ENCODE data around the gene NLRP4. TPM values are rescaled to one million over a fixed set of nuclear protein-coding genes. Genes with fewer than 3 reads are reported as not detected.

NLRP4 gene
- total RNA-seq, 1 experiment from 2014 or later = 30.2 TPM

- H3K36me3 ChIP-seq (ENCODE audit: insufficient read depth, low read length) = no peaks in the 10 kb centered on the region
- H3K9me2 ChIP-seq (replicated peaks; ENCODE audit: insufficient read depth, low read length) = no peaks in the 10 kb centered on the region
- no peak overlapping the region for H2AFZ ChIP-seq (ENCODE audit: low read length)
- H3K4me3 ChIP-seq (ENCODE audit: low read length) = no peak overlapping the region
- H4K20me1 ChIP-seq (ENCODE audit: insufficient read depth, low read depth, low read length) = no peaks in the 10 kb centered on the region
- H3K79me2 ChIP-seq (ENCODE audit: low read length) = no peaks in the 10 kb centered on the region
- H3K4me2 ChIP-seq (ENCODE audit: low read depth, low read length, poor library complexity, severe bottlenecking) = no peak overlapping the region
- H3K27me3 ChIP-seq (ENCODE audit: low read length) = no peaks in the 10 kb centered on the region
- no peak for DNase-seq
- H3K4me1 ChIP-seq (ENCODE audit: low read length) = peaks cover 43% of the 10 kb centered on the region
- no peaks in the 10 kb centered on the region for H3K9me3 ChIP-seq (ENCODE audit: low read length)
- no peak overlapping the region for H3K27ac ChIP-seq (ENCODE audit: low read length)
- H3K9ac ChIP-seq (ENCODE audit: low read length) = no peak overlapping the region
Measured at GRCh38 chr19:55882626-55883025, 46.3 kb downstream of the NLRP4 start.

- Histone ChIP-seq H3K27ac (ENCODE audit: low read length) (no peak overlapping the region), H3K9me2 (replicated peaks; ENCODE audit: insufficient read depth, low read length) (no peaks in the 10 kb centered on the region), H3K36me3 (ENCODE audit: insufficient read depth, low read length) (no peaks in the 10 kb centered on the region), H3K4me2 (ENCODE audit: low read depth, low read length, poor library complexity, severe bottlenecking) (no peak overlapping the region), H3K9me3 (ENCODE audit: low read length) (no peaks in the 10 kb centered on the region), H3K79me2 (ENCODE audit: low read length) (no peaks in the 10 kb centered on the region), H2AFZ (ENCODE audit: low read length) (no peak overlapping the region), H3K27me3 (ENCODE audit: low read length) (no peaks in the 10 kb centered on the region), H3K4me3 (ENCODE audit: low read length) (no peak overlapping the region), H3K9ac (ENCODE audit: low read length) (no peak overlapping the region), H3K4me1 (ENCODE audit: low read length) (peaks cover 7% of the 10 kb centered on the region), H4K20me1 (ENCODE audit: insufficient read depth, low read depth, low read length) (no peaks in the 10 kb centered on the region)
- no peak for DNase-seq
Measured at GRCh38 chr19:55898911-55899310, 62.6 kb downstream of the NLRP4 start.

GRCh38 chr19:55901369-55902079 is 65.2 kb downstream of the NLRP4 start:
- no peaks in the 10 kb centered on the region for H3K9me3 ChIP-seq (ENCODE audit: low read length)
- H3K79me2 ChIP-seq (ENCODE audit: low read length) = no peaks in the 10 kb centered on the region
- no peaks in the 10 kb centered on the region for H3K27me3 ChIP-seq (ENCODE audit: low read length)
- no peaks in the 10 kb centered on the region for H4K20me1 ChIP-seq (ENCODE audit: insufficient read depth, low read depth, low read length)
- no peaks in the 10 kb centered on the region for H3K36me3 ChIP-seq (ENCODE audit: insufficient read depth, low read length)
- no peak for DNase-seq
- H3K9me2 ChIP-seq (replicated peaks; ENCODE audit: insufficient read depth, low read length) = no peaks in the 10 kb centered on the region
- peaks cover 7% of the 10 kb centered on the region for H3K4me1 ChIP-seq (ENCODE audit: low read length)
- no peak overlapping the region for H2AFZ ChIP-seq (ENCODE audit: low read length)
- no peak overlapping the region for H3K4me3 ChIP-seq (ENCODE audit: low read length)
- H3K9ac ChIP-seq (ENCODE audit: low read length) = no peak overlapping the region
- H3K4me2 ChIP-seq (ENCODE audit: low read depth, low read length, poor library complexity, severe bottlenecking) = no peak overlapping the region
- no peak overlapping the region for H3K27ac ChIP-seq (ENCODE audit: low read length)

- peaks cover 7% of the 10 kb centered on the region for H3K4me1 ChIP-seq (ENCODE audit: low read length)
- H3K4me2 ChIP-seq (ENCODE audit: low read depth, low read length, poor library complexity, severe bottlenecking) = no peak overlapping the region
- H4K20me1 ChIP-seq (ENCODE audit: insufficient read depth, low read depth, low read length) = no peaks in the 10 kb centered on the region
- H3K79me2 ChIP-seq (ENCODE audit: low read length) = no peaks in the 10 kb centered on the region
- no peak overlapping the region for H3K27ac ChIP-seq (ENCODE audit: low read length)
- H3K9me2 ChIP-seq (replicated peaks; ENCODE audit: insufficient read depth, low read length) = no peaks in the 10 kb centered on the region
- no peaks in the 10 kb centered on the region for H3K36me3 ChIP-seq (ENCODE audit: insufficient read depth, low read length)
- no peak overlapping the region for H3K4me3 ChIP-seq (ENCODE audit: low read length)
- no peaks in the 10 kb centered on the region for H3K9me3 ChIP-seq (ENCODE audit: low read length)
- H3K9ac ChIP-seq (ENCODE audit: low read length) = no peak overlapping the region
- no peak for DNase-seq
- H3K27me3 ChIP-seq (ENCODE audit: low read length) = no peaks in the 10 kb centered on the region
- no peak overlapping the region for H2AFZ ChIP-seq (ENCODE audit: low read length)
Measured at GRCh38 chr19:55902080-55902751, 65.9 kb downstream of the NLRP4 start.

GRCh38 chr19:55907286-55907685 is 70.9 kb downstream of the NLRP4 start:
- no peak overlapping the region for H3K9ac ChIP-seq (ENCODE audit: low read length)
- H3K27ac ChIP-seq (ENCODE audit: low read length) = no peak overlapping the region
- DNase-seq = no peak
- H4K20me1 ChIP-seq (ENCODE audit: insufficient read depth, low read depth, low read length) = no peaks in the 10 kb centered on the region
- no peaks in the 10 kb centered on the region for H3K9me2 ChIP-seq (replicated peaks; ENCODE audit: insufficient read depth, low read length)
- H3K4me2 ChIP-seq (ENCODE audit: low read depth, low read length, poor library complexity, severe bottlenecking) = no peak overlapping the region
- no peaks in the 10 kb centered on the region for H3K36me3 ChIP-seq (ENCODE audit: insufficient read depth, low read length)
- H3K4me1 ChIP-seq (ENCODE audit: low read length) = peaks cover 5% of the 10 kb centered on the region
- no peaks in the 10 kb centered on the region for H3K27me3 ChIP-seq (ENCODE audit: low read length)
- H3K79me2 ChIP-seq (ENCODE audit: low read length) = no peaks in the 10 kb centered on the region
- H3K9me3 ChIP-seq (ENCODE audit: low read length) = no peaks in the 10 kb centered on the region
- no peak overlapping the region for H2AFZ ChIP-seq (ENCODE audit: low read length)
- no peak overlapping the region for H3K4me3 ChIP-seq (ENCODE audit: low read length)

GRCh38 chr19:55907746-55908145 is 71.4 kb downstream of the NLRP4 start:
- no peaks in the 10 kb centered on the region for H3K27me3 ChIP-seq (ENCODE audit: low read length)
- no peaks in the 10 kb centered on the region for H4K20me1 ChIP-seq (ENCODE audit: insufficient read depth, low read depth, low read length)
- no peaks in the 10 kb centered on the region for H3K79me2 ChIP-seq (ENCODE audit: low read length)
- peaks cover 5% of the 10 kb centered on the region for H3K4me1 ChIP-seq (ENCODE audit: low read length)
- H3K27ac ChIP-seq (ENCODE audit: low read length) = no peak overlapping the region
- no peak overlapping the region for H3K4me3 ChIP-seq (ENCODE audit: low read length)
- H3K36me3 ChIP-seq (ENCODE audit: insufficient read depth, low read length) = no peaks in the 10 kb centered on the region
- H3K9ac ChIP-seq (ENCODE audit: low read length) = no peak overlapping the region
- no peak for DNase-seq
- H2AFZ ChIP-seq (ENCODE audit: low read length) = no peak overlapping the region
- no peaks in the 10 kb centered on the region for H3K9me3 ChIP-seq (ENCODE audit: low read length)
- no peaks in the 10 kb centered on the region for H3K9me2 ChIP-seq (replicated peaks; ENCODE audit: insufficient read depth, low read length)
- no peak overlapping the region for H3K4me2 ChIP-seq (ENCODE audit: low read depth, low read length, poor library complexity, severe bottlenecking)

- Histone ChIP-seq H2AFZ (ENCODE audit: low read length) (no peak overlapping the region), H3K4me1 (ENCODE audit: low read length) (peaks cover 5% of the 10 kb centered on the region), H3K9me3 (ENCODE audit: low read length) (no peaks in the 10 kb centered on the region), H3K27ac (ENCODE audit: low read length) (no peak overlapping the region), H3K4me3 (ENCODE audit: low read length) (no peak overlapping the region), H3K27me3 (ENCODE audit: low read length) (no peaks in the 10 kb centered on the region), H3K9me2 (replicated peaks; ENCODE audit: insufficient read depth, low read length) (no peaks in the 10 kb centered on the region), H3K9ac (ENCODE audit: low read length) (no peak overlapping the region), H3K4me2 (ENCODE audit: low read depth, low read length, poor library complexity, severe bottlenecking) (no peak overlapping the region), H3K36me3 (ENCODE audit: insufficient read depth, low read length) (no peaks in the 10 kb centered on the region), H4K20me1 (ENCODE audit: insufficient read depth, low read depth, low read length) (no peaks in the 10 kb centered on the region), H3K79me2 (ENCODE audit: low read length) (no peaks in the 10 kb centered on the region)
- no peak for DNase-seq
Measured at GRCh38 chr19:55909801-55910200, 73.5 kb downstream of the NLRP4 start.

GRCh38 chr19:55912916-55913315 is 76.6 kb downstream of the NLRP4 start:
- Histone ChIP-seq H3K9me3 (ENCODE audit: low read length) (peaks cover 2% of the 10 kb centered on the region; the same call in 1 of the 2 replicates), H3K4me3 (ENCODE audit: low read length) (no peak overlapping the region), H2AFZ (ENCODE audit: low read length) (no peak overlapping the region), H3K36me3 (ENCODE audit: insufficient read depth, low read length) (no peaks in the 10 kb centered on the region), H3K4me2 (ENCODE audit: low read depth, low read length, poor library complexity, severe bottlenecking) (no peak overlapping the region), H3K27me3 (ENCODE audit: low read length) (no peaks in the 10 kb centered on the region), H3K27ac (ENCODE audit: low read length) (no peak overlapping the region), H3K4me1 (ENCODE audit: low read length) (peaks cover 5% of the 10 kb centered on the region), H3K9ac (ENCODE audit: low read length) (no peak overlapping the region), H3K79me2 (ENCODE audit: low read length) (no peaks in the 10 kb centered on the region), H4K20me1 (ENCODE audit: insufficient read depth, low read depth, low read length) (no peaks in the 10 kb centered on the region), H3K9me2 (replicated peaks; ENCODE audit: insufficient read depth, low read length) (no peaks in the 10 kb centered on the region)
- DNase-seq = no peak
